NCI-H128 (cell line): ENCODE measurements around the gene C1QL3.

Experiments used
- DNase-seq: peaks from one replicate; lab custom pipeline; 2025; ENCODE audit not compliant: unreplicated experiment; lab: John Stamatoyannopoulos, UW

The C1QL3 gene

GRCh38 chr10:16521311-16522016 is at the start of gene C1QL3:
TSS of gene C1QL3 (minus strand) at chr10:16521879. CDS start at chr10:16521065, 814 bp downstream.
- DNase-seq: no peak

GRCh38 chr10:16570731-16571130 is 49.1 kb upstream of the C1QL3 start:
- no peak for DNase-seq

GRCh38 chr10:16566202-16566805 is 44.6 kb upstream of the C1QL3 start:
- DNase-seq: no peak

GRCh38 chr10:16565604-16566003 is 43.9 kb upstream of the C1QL3 start:
- no peak for DNase-seq

GRCh38 chr10:16562891-16563290 is 41.2 kb upstream of the C1QL3 start:
- DNase-seq: no peak

GRCh38 chr10:16559236-16559773 is 37.6 kb upstream of the C1QL3 start:
- no peak for DNase-seq

- no peak for DNase-seq
Observed at GRCh38 chr10:16547973-16548372, 26.3 kb upstream of the C1QL3 start.

- DNase-seq: no peak
Observed at GRCh38 chr10:16545116-16545736, 23.5 kb upstream of the C1QL3 start.

- no peak for DNase-seq
Observed at GRCh38 chr10:16544591-16544990, 22.9 kb upstream of the C1QL3 start.

GRCh38 chr10:16544099-16544498 is 22.4 kb upstream of the C1QL3 start:
- no peak for DNase-seq

GRCh38 chr10:16536155-16536554 is 14.5 kb upstream of the C1QL3 start:
- DNase-seq: no peak

GRCh38 chr10:16529853-16530252 is 8.2 kb upstream of the C1QL3 start:
- no peak for DNase-seq

GRCh38 chr10:16527452-16527851 is 5.8 kb upstream of the C1QL3 start:
- DNase-seq: no peak

- DNase-seq: no peak
Observed at GRCh38 chr10:16520900-16521299, 779 bp downstream of the C1QL3 start.

- no peak for DNase-seq
Observed at GRCh38 chr10:16519908-16520861, 1.5 kb downstream of the C1QL3 start.

- no peak for DNase-seq
Observed at GRCh38 chr10:16519250-16519907, 2.3 kb downstream of the C1QL3 start.

GRCh38 chr10:16518822-16519221 is 2.9 kb downstream of the C1QL3 start:
- DNase-seq: no peak

GRCh38 chr10:16510843-16511242 is 10.8 kb downstream of the C1QL3 start:
- no peak for DNase-seq

GRCh38 chr10:16509996-16510395 is 11.7 kb downstream of the C1QL3 start:
- no peak for DNase-seq

- no peak for DNase-seq
Observed at GRCh38 chr10:16505161-16505560, 16.5 kb downstream of the C1QL3 start.
